Measurements from ENCODE around the gene NUP133. TPM values are rescaled to one million over a fixed set of nuclear protein-coding genes. Genes with fewer than 3 reads are reported as not detected.

NUP133 gene
- 10 to 100 TPM; 26.0 to 28.9 TPM for total RNA-seq
- long read RNA-seq, donor 1, full-length matches to known transcripts: 3 of 7 reads
- long read RNA-seq, donor 1, partial matches to known transcripts: 2 of 7 reads
- long read RNA-seq, donor 1, other reads (novel, unspliced or antisense): 2 of 7 reads
- long read RNA-seq, donor 2, partial matches to known transcripts: 8 of 10 reads
- long read RNA-seq, donor 2, other reads (novel, unspliced or antisense): 2 of 10 reads

DNA sequence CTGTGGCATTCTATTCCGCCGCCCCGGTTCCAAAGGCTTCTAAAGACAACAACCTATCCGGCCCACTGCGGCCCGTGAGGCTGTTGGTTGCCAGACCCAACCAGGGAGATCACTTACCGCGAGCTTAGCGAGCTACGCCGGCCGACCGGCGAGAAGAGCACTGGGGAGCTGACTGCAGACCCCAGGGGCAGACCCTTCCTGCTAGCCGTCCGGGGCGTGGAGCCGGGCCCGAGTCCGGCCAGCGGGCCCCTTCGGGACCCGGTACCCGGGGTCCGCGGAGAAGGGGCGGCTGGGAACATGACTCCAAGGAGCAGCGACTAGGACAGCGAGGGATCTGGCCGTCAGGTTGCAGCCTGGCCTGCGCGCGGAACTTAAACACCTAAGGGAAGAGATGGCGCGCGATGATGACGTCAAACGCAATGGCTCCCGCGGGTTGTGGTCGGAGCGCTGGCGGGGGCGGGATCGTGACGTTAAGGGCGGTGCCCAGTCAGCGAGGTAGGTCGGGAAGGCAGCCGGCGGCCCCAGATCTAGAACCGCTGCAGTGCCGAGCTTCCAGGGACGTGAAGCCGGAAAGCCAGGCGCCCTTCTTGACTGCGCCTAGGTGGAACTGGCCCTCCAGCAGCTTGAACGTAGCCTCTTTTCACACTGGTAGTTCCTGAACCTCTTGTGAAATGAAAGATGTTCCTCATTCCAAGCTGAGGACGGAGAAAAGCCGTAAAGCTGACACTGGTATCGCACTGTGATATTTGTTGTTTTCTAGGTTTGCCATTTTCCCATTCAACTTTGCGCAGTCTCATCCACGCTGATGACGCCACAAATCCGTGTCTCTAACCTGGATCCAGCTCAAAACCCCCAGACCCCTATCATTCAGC, at the start of gene NUP133:
NUP133 (minus strand) TSS at position 391 of the 872 bp plus-strand sequence; CDS start at position 299, 92 bp downstream.
- intact Hi-C loops (cut with DNase I): no loop called here
- peak; percentile 100 for DNase-seq (ENCODE audit: low spot score)

DNA sequence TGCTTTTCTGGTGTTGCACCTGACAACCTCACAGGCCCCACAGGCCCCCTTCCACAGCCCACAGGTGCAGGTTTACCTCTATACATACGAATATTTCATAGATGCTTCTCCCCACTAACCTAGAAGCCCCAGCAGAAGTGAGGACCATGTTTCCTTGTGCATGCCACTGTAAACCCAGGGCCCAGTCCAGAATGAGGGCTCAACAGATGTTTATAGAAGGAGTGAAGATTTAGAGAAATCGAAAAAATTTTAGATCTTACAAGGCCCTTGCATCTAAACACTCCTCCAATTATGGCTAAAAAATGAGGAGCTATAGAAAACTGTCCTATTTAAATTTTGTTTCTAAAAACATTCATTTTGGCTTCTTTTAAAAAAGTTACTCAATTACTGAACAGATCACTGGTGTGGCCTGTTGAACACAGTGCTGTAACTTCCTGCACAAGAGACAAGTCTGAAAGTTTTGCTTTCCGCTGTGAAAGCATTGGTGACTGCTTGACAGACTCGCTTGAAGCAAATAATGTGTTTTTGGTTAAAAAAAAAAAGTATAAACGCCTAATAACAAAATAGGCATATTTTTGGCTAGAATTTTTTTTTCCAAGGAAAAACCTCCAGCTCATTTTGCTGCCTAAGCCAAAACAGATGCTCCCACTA, 49.2 kb upstream of the NUP133 start:
- intact Hi-C loops (cut with DNase I): loop anchor here in 1 of 2 donors (5.0 kb wide), 2 partner anchors 40 to 70 kb away; partner anchors contain the start of genes TAF5L and URB2
- DNase-seq (ENCODE audit: low spot score): no peak

DNA sequence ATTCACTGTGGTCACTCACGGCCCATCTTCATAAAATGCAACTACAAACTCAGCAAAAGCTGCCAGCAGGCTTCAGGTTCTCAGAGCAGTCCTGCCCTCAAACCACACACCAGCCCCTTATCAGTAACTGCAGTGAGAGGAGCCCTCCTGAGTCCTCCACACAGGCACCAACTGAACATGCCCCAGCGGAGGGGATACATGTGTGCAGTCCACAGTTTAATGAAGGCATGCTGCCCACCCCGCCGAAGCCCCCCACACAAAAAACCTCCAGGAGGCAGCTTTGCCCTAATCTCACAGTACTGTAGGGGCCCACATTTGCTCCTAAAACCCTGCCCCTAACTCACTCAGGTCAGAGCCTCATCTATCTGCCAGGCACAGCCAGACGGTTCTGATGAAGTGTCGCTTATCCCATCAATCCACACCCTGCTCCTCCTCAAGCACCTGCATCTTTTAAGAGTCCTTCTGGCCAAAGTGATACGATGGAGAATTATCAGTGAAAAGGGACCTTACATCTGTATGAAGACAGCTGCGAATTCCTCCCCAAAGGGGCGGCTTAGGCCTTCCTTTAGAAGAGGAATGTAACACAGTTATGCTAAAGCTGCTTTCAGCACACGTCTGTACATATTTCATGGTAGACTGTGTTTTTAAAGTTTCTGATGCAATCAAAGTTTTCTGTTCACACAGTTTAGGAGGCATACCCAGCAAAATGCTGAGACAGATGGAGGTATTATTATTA, 46.9 kb upstream of the NUP133 start:
- no peak for DNase-seq (ENCODE audit: low spot score)
- intact Hi-C loops (cut with DNase I): loop anchor here in 1 of 2 donors (5.0 kb wide), 2 partner anchors 42 to 72 kb away; partner anchors contain the start of genes TAF5L and URB2

DNA sequence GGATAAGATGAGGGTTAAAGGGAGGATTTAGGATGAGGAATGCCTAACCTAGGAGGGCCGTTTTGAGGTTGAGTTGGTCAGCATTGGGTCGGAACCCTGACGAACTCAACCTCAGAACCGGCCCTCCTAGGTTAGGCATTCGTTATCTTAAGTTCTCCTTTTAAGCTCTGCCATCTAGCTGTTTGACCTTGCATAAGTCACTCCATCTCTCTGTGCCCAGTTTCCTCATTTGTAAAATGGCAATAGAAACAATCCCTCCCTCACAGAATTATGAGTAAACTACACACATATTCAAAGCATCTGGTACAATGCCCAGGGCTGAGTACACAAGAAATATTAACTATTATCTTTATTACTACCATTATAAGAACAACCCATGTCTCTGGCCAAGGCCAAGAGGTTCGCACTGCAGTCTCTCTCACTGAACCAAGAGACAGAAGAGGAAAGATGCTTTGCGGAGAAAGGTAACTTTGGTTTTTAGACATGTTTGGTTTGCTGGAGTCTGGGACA, 45.5 kb upstream of the NUP133 start:
- DNase-seq (ENCODE audit: low spot score): no peak
- intact Hi-C loops (cut with DNase I): no loop called here

DNA sequence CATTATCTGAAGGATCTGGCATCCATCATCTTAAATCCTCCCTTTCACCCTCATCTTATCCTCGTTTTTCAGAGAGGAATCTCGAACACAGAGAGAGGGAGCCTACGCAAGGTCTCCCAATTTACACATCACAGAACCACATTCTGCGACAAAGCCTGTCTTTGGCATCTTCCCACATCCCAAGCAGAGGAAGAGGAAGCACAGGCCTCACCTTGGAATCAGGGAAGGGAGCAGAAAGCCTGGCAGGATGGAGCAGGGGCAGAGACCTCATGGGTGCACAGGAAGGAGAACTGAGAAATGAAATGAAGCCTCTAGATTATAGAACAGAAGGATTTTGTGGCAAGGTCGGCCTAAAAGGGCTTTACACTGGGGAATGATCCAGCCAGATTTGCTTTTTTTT, 44.6 kb upstream of the NUP133 start:
- intact Hi-C loops (cut with DNase I): no loop called here
- DNase-seq (ENCODE audit: low spot score): no peak

DNA sequence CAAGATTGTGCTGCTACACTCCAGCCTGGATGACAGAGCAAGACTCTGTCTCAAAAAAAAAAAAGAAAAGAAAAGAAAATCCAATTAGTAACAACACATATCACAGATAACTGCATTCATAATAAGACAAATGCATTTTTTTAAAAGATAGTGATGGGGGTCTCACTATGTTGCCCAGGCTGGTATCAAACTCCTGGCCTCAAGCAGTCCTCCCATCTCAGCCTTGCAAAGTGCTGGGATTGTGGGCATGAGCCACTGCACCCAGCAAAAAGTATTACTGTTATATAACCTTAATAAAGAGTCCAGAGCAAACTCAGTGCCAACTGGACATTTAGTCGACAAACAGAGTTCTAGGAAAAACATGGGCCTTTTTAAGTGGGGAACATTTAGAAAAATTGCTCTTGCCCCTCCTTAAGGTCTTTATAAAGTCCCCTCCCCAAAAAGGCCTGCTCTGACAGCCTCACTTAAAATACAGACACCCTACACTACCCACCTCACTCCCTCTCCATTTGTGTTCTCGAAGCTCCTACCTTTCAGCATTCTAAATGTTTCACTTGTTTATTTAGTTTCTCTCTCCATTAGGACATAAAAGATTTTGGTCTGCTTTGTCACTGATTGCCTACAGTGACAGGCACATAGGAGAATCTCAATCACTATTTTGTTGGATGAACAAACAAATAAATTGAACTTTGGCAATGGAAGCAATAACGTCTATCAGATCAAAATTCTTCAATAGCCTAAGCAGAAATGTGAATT, 42.8 kb upstream of the NUP133 start:
- DNase-seq (ENCODE audit: low spot score): no peak
- intact Hi-C loops (cut with DNase I): no loop called here

DNA sequence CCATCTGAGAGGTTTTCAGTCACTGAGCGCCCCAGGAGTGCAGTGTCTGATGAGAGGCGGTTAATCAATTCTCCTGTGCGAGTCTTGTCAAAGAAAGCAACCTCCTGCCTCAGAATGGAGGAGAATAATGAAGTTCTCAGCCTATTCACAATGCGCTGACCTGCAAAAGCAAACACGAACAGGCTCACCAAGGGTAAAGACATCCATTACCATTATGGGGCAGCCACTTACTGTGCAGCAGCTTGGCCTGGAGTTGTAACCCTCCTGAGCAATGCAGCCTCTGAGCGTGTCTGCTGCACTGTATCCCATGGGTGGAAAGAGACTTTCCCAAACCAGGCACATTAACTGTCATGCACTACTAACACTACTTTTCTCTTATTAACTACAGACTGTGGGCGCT, 39.4 kb upstream of the NUP133 start:
- intact Hi-C loops (cut with DNase I): no loop called here

DNA sequence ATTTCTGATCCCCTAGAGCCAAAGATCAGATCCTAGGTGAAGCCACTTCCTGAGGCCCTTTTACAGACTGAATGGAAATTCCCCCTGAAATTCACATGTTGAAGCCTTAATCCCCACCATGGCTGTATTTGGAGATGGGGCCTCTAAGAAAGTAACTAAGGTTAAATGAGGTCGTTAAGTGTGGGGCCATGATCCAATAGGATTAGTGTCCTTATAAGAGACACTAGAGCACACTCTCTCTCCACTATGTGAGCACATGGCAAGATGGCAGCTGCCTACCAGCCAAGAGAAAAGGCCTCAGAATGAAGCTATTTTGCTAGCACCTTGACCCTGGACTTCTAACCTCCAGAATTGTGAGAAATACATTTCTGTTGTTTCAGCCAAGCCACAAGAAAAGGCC, 36.4 kb upstream of the NUP133 start:
- no peak for DNase-seq (ENCODE audit: low spot score)
- intact Hi-C loops (cut with DNase I): loop anchor here in 1 of 2 donors (5.0 kb wide), 1 partner anchor 1127 kb away; the partner anchor contains the start of gene TRIM17

More for the DNA sequence above, 39.4 kb upstream of the NUP133 start:
- DNase-seq (ENCODE audit: low spot score): no peak

DNA sequence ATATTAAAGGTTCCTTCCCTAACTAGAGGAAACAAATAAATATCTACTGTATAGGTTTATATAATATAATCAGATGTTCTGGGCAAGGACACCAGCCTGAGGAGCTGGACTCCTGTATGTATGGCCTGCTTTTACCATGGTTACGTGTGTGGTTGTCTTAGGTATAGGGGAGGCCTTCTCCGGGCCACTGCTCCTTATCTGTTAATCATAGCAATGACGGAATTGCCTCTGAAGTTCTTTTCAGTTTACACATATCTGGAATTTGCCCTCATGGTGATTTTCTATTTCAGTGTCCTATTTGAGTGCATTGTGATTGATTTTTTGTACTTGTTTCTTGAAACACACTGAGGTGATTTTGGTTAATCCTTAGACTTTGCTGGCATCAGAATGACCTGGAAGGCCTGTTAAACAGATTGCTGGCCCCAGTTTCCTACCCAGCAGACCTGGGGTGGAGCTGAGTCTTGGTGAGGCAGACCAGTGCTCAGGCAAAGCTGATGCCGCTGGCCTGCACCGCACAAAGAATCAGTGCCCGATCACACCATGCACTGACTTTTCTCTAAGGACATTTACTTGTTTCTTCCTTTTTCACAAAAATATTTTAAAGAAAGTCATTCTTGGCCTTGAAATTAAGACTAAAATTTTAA, 31.8 kb upstream of the NUP133 start:
- no peak for DNase-seq (ENCODE audit: low spot score)
- intact Hi-C loops (cut with DNase I): loop anchor here in 1 of 2 donors (5.0 kb wide), 1 partner anchor 1123 kb away; the partner anchor contains the start of gene TRIM17

DNA sequence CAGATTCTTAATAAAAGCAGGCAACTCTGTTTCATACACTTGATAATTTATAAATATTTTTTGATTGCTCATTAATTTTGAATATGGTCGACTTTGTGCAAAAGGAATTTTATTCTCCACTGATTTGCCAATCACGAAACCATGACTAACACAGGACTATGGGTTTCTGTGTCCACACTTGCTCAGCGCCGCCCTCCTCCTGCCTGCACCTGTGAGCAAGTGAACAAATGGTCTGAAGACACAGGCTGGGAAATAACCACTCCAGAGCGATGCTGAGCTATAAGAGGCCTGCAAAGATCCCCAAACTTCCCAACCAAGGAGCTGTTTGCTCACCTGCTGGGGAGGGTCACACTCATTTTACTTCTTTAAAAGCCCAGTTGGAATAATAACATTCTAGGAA, 30.8 kb upstream of the NUP133 start:
- intact Hi-C loops (cut with DNase I): no loop called here
- no peak for DNase-seq (ENCODE audit: low spot score)

DNA sequence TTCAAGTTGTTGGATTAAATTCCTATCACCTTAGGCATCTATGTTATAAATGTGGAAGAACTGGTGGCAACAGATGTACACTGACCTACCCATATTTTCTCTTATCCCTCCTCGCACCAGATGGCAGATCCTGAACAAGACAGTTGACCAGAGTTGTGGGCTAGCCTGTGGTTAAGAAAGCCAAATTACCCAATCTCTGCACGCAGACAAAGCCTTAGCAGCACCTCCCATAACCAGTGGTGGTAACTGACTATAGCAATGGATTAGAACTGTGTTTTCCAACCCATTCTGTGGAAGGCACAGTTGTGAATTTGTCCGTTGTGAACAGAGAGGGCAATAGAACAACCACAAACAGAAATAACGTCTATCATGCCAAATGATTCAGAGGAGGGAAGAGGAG, 29.8 kb upstream of the NUP133 start:
- intact Hi-C loops (cut with DNase I): no loop called here
- no peak for DNase-seq (ENCODE audit: low spot score)

DNA sequence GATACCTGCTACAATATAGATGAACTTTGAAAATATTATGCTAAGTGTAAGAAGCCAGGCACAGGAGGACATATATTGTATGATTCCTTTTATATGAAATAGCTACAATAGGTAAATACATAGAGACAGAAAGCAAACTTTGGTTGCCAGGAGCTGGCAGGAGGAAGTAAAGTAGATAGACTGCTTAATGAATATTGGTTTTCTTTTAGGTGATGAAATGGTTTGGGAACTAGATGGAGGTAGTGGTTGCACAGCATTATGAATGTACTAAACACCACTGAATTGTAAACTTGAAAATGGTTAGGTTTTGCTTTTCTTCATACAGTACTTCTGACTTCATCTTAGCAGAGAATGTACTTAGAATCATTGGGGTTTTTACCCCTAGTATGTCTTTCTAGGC, 28.8 kb upstream of the NUP133 start:
- no peak for DNase-seq (ENCODE audit: low spot score)
- intact Hi-C loops (cut with DNase I): no loop called here

DNA sequence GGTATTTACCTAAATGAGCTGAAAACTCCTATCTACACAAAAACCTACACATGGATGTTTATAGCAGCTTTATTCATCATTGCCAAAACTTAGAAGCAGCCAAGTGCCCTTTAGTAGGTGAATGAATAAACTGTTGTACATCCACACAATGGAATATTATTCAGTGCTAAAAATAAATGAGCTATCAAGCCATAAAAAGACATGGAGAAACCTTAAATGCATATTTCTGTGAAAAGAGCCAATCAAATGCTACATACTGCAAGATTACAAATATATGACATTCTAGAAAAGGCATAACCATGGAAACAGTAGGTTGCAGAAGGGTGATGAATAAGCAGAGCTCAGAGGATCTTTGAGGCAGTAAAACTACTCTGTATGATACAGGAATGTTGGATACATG, 27.1 kb upstream of the NUP133 start:
- intact Hi-C loops (cut with DNase I): no loop called here
- DNase-seq (ENCODE audit: low spot score): no peak

DNA sequence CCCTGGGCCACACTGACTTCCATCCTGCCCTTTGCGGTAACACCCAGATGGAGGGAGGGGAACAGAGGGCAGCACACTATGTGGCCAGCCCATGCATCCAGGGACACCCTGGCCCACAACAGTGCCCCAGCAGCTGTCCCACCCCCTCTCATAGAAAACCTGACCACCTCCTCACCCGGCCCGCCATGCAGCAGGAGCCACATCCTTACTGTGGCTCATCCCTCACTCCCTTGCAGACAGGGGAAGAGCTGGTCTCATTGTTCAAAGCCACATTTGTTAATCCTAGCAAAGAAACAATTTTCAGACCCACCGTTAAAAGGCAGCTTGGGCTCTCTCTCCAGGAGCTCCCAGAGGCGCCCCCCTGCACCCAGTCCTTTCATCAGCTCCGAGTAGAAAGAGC, 23.2 kb upstream of the NUP133 start:
- no peak for DNase-seq (ENCODE audit: low spot score)

DNA sequence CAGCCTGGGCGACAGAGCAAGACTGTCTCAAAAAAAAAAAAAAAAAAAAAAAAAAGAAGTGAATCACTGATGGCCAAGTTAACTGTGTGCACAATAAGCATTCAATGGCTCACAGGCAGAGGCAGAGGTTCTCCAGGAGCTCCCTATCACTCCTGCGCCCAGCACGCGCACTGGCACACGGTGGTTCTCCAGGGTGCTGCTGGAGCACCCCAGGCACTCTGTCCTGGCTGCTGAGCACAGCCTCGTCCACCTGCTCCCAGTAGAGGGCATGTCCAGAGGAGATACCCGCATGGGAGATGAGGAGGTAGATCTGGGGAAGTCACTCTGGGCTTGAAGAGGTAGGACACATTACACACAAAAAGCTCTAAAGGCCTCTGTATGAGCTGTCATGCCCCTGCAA, 21.5 kb upstream of the NUP133 start:
- DNase-seq (ENCODE audit: low spot score): no peak
- intact Hi-C loops (cut with DNase I): no loop called here

More for the DNA sequence above, 23.2 kb upstream of the NUP133 start:
- intact Hi-C loops (cut with DNase I): no loop called here

DNA sequence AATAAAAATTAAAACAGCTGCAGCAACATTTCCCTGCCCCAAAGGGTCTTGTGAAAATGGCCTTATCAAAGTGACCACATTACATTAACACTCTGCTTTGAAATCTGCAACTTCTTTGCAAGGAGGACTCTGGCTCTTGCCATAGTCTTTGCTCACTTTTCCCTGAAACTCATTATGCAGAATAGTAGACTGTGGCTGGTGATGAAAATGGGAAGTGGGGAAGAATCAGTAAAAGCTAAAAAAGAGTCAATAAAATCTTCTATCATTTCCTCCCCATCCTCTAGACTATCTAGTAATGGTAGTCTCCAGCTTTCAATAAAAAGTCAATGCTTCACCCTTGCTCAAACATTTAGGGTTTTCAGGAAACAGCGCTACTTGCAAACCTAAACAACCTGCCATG, 18.6 kb upstream of the NUP133 start:
- intact Hi-C loops (cut with DNase I): no loop called here
- DNase-seq (ENCODE audit: low spot score): no peak

DNA sequence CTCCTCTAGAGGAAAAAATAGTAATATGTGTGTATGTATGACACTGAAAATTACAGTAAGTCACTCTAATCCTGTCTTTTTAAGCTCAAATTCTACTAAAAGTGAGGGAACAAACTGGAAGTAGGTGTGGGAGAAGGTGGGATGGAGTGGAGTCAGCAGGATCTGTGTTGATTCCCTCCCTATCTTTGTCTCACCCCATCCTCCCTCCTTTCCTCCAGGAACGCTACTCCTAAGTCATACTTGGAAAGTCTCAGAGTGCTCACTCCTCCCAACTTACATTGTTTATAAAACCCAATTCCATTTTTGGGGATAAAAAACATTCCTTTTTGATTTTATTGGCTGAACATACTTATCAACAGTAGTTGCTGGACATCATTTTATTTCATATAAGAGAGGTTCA, 14.9 kb upstream of the NUP133 start:
- intact Hi-C loops (cut with DNase I): no loop called here
- DNase-seq (ENCODE audit: low spot score): no peak
